ENCODE measurements around the gene GRK4.

The GRK4 gene

GRCh38 chr4:3016961-3017360 lies 53.6 kb downstream of the GRK4 start:
- no peak for DNase-seq

- no peak for DNase-seq
Observed at GRCh38 chr4:3017504-3017903, 54.1 kb downstream of the GRK4 start.

- no peak for DNase-seq
Observed at GRCh38 chr4:3019145-3019846, 55.9 kb downstream of the GRK4 start.

- no peak for DNase-seq
Observed at GRCh38 chr4:3021127-3021526, 57.8 kb downstream of the GRK4 start.

DNA sequence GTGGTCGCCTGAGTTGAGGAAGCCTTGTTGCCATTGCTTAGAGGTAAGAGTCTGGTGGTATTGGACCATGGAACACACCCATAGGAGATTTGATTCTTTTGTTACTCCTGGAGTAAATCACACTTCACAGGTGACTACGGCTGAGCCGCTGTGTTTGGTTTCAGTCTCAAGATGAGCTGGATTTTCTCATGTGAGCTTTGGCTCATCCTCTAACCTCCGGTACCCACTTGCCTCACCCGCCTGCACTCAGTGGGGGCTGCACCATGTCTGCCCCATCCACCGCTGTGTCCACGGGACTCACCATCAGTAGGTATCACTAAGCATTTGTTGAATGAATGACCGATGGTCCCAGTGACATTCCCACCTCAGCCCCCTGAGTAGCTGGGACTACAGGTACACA lies 58.3 kb downstream of the GRK4 start:
- DNase-seq: no peak

DNA sequence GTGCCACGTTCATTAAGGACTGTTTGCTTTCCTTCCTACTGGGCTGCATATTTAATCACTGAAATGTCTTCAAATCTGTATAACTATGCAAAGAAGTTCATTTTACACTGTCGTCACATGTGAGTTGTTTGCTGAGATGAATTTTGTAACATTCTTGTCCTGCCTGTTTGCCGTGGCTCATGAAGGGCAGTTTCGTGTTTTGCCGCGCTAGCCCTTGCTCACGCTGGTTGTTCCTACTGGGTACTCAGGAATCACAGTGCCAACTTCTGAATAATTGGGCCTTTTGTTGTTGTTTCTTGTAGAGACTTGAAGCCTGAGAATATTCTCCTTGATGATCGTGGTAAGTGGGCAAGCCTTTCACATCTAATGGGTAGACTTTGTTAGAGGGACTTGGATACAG lies 58.7 kb downstream of the GRK4 start:
- DNase-seq: no peak

- no peak for DNase-seq
Observed at GRCh38 chr4:3022651-3023050, 59.3 kb downstream of the GRK4 start.

DNA sequence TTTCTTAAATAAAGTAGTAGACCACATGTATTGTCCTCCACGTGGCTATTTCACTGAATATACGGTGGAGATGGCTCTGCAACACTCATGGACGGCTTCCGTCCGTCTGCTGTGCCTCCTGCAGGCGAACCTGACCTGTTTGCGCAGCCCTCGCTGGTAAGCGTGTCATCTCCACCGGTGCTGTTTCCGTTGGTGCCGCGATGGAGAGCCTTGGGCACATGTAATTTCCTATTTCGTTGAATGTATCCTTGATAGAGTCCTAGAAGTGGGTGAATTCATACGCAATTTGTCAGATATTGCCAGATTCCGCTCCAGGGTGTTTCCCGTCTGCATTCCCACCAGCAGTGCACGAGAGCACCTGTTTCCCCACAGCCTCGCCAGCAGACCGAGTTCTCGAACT lies 62.5 kb downstream of the GRK4 start:
- DNase-seq: no peak

- no peak for DNase-seq
Observed at GRCh38 chr4:3026540-3026939, 63.2 kb downstream of the GRK4 start.

- DNase-seq: no peak
Observed at GRCh38 chr4:3029464-3029863, 66.1 kb downstream of the GRK4 start.

- DNase-seq: no peak
Observed at GRCh38 chr4:3030566-3031356, 67.4 kb downstream of the GRK4 start.

GRCh38 chr4:3031357-3032082 lies 68.1 kb downstream of the GRK4 start:
- DNase-seq: no peak

GRCh38 chr4:3034231-3034630 lies 70.9 kb downstream of the GRK4 start:
- no peak for DNase-seq

DNA sequence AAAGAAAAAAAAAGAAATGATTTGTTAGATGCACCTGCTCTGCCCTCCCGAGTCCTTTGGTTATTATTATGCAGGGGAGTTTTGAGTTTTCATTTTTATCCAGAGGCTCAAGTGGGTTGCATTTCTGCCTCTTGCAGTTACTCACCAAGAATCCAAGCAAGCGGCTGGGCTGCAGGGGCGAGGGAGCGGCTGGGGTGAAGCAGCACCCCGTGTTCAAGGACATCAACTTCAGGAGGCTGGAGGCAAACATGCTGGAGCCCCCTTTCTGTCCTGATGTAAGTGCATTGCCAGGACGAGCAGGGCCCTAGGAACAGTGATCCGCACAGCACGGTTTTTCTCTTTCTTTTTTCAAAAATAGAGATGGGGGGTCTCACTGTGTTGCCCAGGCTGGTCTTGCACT lies 71.9 kb downstream of the GRK4 start:
- no peak for DNase-seq

DNA sequence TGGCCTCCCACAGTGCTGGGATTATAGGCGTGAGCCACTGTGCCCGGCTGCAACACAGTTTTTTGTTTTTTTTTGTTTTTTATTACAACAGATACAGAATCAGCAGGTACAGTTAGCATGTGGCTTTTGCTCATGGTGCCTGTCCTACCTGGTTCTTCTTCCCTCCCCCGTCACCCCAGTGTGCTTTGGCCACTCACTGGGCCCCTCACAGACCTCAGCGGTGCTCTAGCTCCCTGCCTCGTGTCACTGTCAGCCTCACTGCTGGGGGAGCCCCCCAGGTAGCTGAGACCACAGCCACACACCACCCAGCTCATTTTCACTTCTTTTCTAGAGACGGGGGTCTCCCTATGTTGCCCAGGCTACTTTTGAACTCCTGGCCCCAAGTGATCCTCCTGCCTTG lies 72.3 kb downstream of the GRK4 start:
- no peak for DNase-seq

- DNase-seq: no peak
Observed at GRCh38 chr4:3036131-3036952, 73.0 kb downstream of the GRK4 start.

- DNase-seq: no peak
Observed at GRCh38 chr4:3037957-3038461, 74.6 kb downstream of the GRK4 start.

DNA sequence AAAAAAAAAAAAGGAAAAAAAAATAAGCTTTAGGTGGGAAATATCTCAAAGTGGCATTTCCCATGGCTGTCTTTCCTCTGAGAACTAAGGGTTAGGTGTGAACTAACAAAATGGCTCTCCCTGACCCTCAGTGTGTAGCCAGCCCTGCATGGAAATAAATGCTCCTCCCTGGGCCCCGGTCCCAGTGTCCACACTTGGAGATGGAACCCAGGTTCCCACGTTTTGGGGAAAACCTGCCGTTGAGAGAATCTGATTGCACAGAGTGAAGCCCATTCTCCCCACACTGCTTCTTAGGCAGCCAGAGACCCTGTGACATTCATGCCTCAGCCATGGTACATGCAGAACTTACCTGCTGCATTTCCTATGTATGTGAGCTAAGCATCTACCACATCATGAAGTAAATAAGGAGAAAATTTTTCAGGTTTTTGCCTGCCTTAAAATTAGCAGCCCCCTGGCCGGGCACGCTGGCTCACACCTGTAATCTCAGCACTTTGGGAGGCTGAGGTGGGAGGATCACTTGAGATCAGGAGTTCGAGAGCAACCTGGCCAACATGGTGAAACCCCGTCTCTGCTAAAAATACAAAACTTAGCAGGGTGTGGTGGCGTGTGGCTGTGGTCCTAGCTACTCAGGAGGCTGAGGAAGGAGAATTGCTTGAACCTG lies 76.5 kb downstream of the GRK4 start:
- no peak for DNase-seq

- DNase-seq: no peak
Observed at GRCh38 chr4:3040452-3041191, 77.3 kb downstream of the GRK4 start.

GRCh38 chr4:3041192-3042142 lies 78.1 kb downstream of the GRK4 start:
- DNase-seq: peak; percentile 55

Data from activated CD4-positive, CD25-positive, alpha-beta regulatory T cell treated with anti-CD3 and anti-CD28 coated beads, Interleukin-2, amount 50 U/mL, for 72 hours (primary cell).